Endothelial cell of umbilical vein (primary cell): Measurements from ENCODE around the gene AMH. TPM values are rescaled to one million over a fixed set of nuclear protein-coding genes. Genes with fewer than 3 reads are reported as not detected.
"Not testable (repeated sequence)": the region's sequence is repeated elsewhere in the genome, so short reads cannot be mapped to it uniquely, and the experiment has no call there.

Experiments used
- BruUV-seq: library from RNA; stranded (reverse); fragments of 400-500 nt; replicated peaks from 2 replicates; lab custom pipeline; 2021; lab: Mats Ljungman, UMichigan
- CTCF ChIA-PET: fragments of 300-600, 350-600 bp; sonication (Branson Sonifier 250); formaldehyde crosslinking; loops from one replicate; lab custom pipeline; 2021; ENCODE audit warnings: antibody characterized with exemption, inconsistent platforms; lab: Charles Lee
- POLR2A ChIA-PET: fragments of 300-600, 350-600 bp; sonication (Branson Sonifier 250); formaldehyde crosslinking; loops from one replicate; lab custom pipeline; 2021; ENCODE audit warnings: antibody characterized with exemption, inconsistent platforms; lab: Charles Lee
- DNase-seq: peaks from one replicate; pipeline ENCODE4 v3.0.0-alpha.2; 2011; ENCODE audit warnings: low read depth, low spot score
- FAIRE-seq: peaks from 2 replicates; lab custom pipeline; 2011; peaks lifted over from hg19 to GRCh38; lab: Jason Lieb, UNC
- H2AFZ ChIP-seq: 2 replicates; pipeline ENCODE4 v1.6.0; 2012; ENCODE audit warnings: low read depth, low read length, control low read depth, inconsistent platforms
- H3K27ac ChIP-seq: 2 replicates; pipeline ENCODE4 v1.5.1; 2011; ENCODE audit warnings: low read depth, mild to moderate bottlenecking, control low read depth, low read length, moderate library complexity; ENCODE audit not compliant: insufficient read depth
- H3K27me3 ChIP-seq, 2 experiments: 2 replicates each; pipeline versions ENCODE4 v1.6.0 to v1.6.1; 2011; ENCODE audit warnings: low read length in 2 of 2, mixed read lengths in 1 of 2; ENCODE audit not compliant: control insufficient read depth in 2 of 2, insufficient read depth in 2 of 2
- H3K36me3 ChIP-seq, 2 experiments: 2 replicates in 1 of 2; 3 replicates in 1 of 2; pipeline ENCODE4 v1.5.1; 2011; ENCODE audit warnings: low read length in 2 of 2, mild to moderate bottlenecking in 1 of 2, moderate library complexity in 1 of 2; ENCODE audit not compliant: control insufficient read depth in 2 of 2, insufficient read depth in 2 of 2; ENCODE audit errors: extremely low read depth in 1 of 2
- H3K4me1 ChIP-seq: 3 replicates; pipeline ENCODE4 v1.5.1; 2011; ENCODE audit warnings: mild to moderate bottlenecking, low read length; ENCODE audit not compliant: control insufficient read depth, insufficient read depth; ENCODE audit errors: extremely low read depth
- H3K4me2 ChIP-seq: 2 replicates; pipeline ENCODE4 v1.6.1; 2011; ENCODE audit warnings: low read length, control low read depth, mixed read lengths; ENCODE audit not compliant: insufficient read depth
- H3K4me3 ChIP-seq, 3 experiments: fragments of 200-600 bp in 1 of 3; sonication (generic), shearing (Covaris generic) in 1 of 3; replicated peaks in 1 of 3; 2 replicates each; pipeline ENCODE4 v1.5.1; 2011 to 2016; ENCODE audit warnings: control low read depth in 3 of 3, low read length in 3 of 3, mild to moderate bottlenecking in 2 of 3, inconsistent platforms in 1 of 3, low read depth in 1 of 3, moderate library complexity in 1 of 3; ENCODE audit not compliant: insufficient read depth in 1 of 3
- H3K79me2 ChIP-seq: 2 replicates; pipeline ENCODE4 v1.6.0; 2012; ENCODE audit warnings: low read length, inconsistent platforms; ENCODE audit not compliant: control insufficient read depth, insufficient read depth
- H3K9ac ChIP-seq: replicated peaks from 2 replicates; pipeline ENCODE3; 2011; ENCODE audit warnings: low read length, control low read depth; ENCODE audit not compliant: insufficient read depth; ENCODE audit errors: extremely low read depth
- H3K9me1 ChIP-seq: replicated peaks from 3 replicates; pipeline ENCODE4 v1.6.0; 2011; ENCODE audit warnings: mild to moderate bottlenecking, low read length; ENCODE audit not compliant: control insufficient read depth, insufficient read depth; ENCODE audit errors: extremely low read depth
- H3K9me3 ChIP-seq: replicated peaks from 2 replicates; pipeline ENCODE4 v1.5.1; 2012; ENCODE audit warnings: low read length, inconsistent platforms; ENCODE audit not compliant: control insufficient read depth, insufficient read depth
- H4K20me1 ChIP-seq: replicated peaks from 2 replicates; pipeline ENCODE3; 2011; ENCODE audit warnings: mild to moderate bottlenecking, low read length; ENCODE audit not compliant: control insufficient read depth, insufficient read depth; ENCODE audit errors: extremely low read depth
- EZH2 ChIP-seq: IDR thresholded peaks from 2 replicates; pipeline ENCODE4 v1.6.1; 2012; ENCODE audit warnings: borderline replicate concordance, low read depth, mild to moderate bottlenecking, moderate library complexity, low read length, inconsistent platforms; ENCODE audit not compliant: severe bottlenecking
- FOS ChIP-seq: IDR thresholded peaks from 2 replicates; pipeline ENCODE4 v1.6.1; 2011; ENCODE audit warnings: mild to moderate bottlenecking, low read length, moderate library complexity, borderline replicate concordance; ENCODE audit not compliant: insufficient read depth
- JUN ChIP-seq: IDR thresholded peaks from 2 replicates; pipeline ENCODE4 v1.6.1; 2011; ENCODE audit warnings: borderline replicate concordance, low read depth; ENCODE audit not compliant: insufficient read length, insufficient read depth
- dilution Hi-C: fragments of 300-500 bp; cut with MboI; formaldehyde crosslinking; loops from one replicate; pipeline ENCODE4 v1.15.0; 2019; ENCODE audit warnings: low sequenced_read_pairs; ENCODE audit not compliant: extremely low pct_ligation_motif_present
- intact Hi-C: fragments of 100-400 bp; cut with micrococcal nuclease; formaldehyde crosslinking; loops from one replicate; pipeline ENCODE4 v1.10.0; 2022
- polyA plus RNA-seq, 4 experiments: library from polyadenylated mRNA; depleted of rRNA in 3 of 4; stranded (reverse) in 3 of 4; unstranded in 1 of 4; fragments of >200 nt; gene quantifications; 2 replicates each; pipeline versions ENCODE4 v1.2.1 to v1.2.3, GENCODE V29; 2011 to 2012; ENCODE audit warnings: missing spikeins in 1 of 4
- total RNA-seq: library from RNA; stranded (reverse); gene quantifications from 2 replicates; pipeline ENCODE4 v1.2.3, GENCODE V29; 2021

AMH gene
- total and polyA plus RNA-seq, 2 donors (not counting 3 experiments of a cell fraction or from before 2014, with no cell fraction given), result 3.3 to 9.6 TPM

DNA sequence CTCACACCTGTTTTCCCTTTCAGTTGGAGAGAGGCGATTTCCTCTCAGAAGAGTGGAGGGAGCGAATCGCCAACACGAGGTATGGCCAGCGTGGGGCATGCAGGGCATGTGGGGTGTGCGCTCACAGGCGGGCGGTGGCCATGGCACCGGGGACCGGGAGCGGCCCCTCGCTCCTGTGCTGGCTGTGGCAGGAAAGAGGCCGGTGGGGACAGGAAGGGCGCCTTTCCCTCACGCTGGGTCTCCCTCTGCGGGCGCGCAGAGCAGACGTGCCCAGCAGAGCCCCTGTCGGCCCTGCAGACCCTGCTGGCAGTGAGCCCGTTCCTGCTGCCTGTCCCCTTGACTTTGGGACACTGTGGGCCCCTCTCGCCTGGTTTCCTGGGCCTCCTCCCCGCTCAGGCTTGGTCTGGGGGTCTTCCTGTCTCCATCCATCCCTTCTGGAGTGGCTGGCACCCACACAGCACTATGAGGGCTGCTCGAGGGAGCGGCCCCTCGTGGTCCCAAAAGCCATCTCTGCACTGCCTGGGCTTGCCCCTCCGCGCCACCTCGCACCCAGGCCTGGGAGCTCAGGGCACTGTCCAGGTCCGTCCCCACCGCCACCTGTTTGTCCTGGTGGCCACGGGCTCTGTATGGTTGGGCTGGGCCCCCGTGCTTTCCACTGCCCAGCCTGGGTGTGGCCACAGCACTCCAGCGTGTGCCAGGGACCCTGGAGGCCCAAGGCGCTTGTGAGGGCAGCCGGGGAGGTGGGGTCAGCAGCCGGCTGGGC lies 49.1 kb upstream of the AMH start:
- FAIRE-seq, result no peak
- ChIA-PET CTCF (interaction anchor here (1.0 to 1.4 kb wide), 4 partner anchors 8 to 45 kb away, joined by 3 to 13 read pairs (median 5); no protein-coding TSS in a partner anchor), POLR2A (interaction anchor here (0.6 kb wide), 2 partner anchors 23 to 204 kb away, joined by 3 read pairs; no protein-coding TSS in a partner anchor)
- Histone ChIP-seq H3K79me2 (peaks cover 34% of the 10 kb centered on the region), H3K27ac (no peak overlapping the region), H2AFZ (no peak overlapping the region), H4K20me1 (no peaks in the 10 kb centered on the region), H3K9me1 (no peaks in the 10 kb centered on the region), H3K4me1 (no peaks in the 10 kb centered on the region), H3K9ac (no peak overlapping the region), H3K36me3 (peaks cover 2 to 34% of the 10 kb centered on the region in 2 experiments), H3K4me3 (no peak overlapping the region), H3K27me3 (no peaks in the 10 kb centered on the region), H3K9me3 (no peaks in the 10 kb centered on the region), H3K4me2 (no peak overlapping the region)
- dilution Hi-C loops, result no loop called here
- intact Hi-C loops, result no loop called here
- TF ChIP-seq JUN (no peak), EZH2 (no peak), FOS (no peak)
- no TSS peak for BruUV-seq
- DNase-seq, result no peak

DNA sequence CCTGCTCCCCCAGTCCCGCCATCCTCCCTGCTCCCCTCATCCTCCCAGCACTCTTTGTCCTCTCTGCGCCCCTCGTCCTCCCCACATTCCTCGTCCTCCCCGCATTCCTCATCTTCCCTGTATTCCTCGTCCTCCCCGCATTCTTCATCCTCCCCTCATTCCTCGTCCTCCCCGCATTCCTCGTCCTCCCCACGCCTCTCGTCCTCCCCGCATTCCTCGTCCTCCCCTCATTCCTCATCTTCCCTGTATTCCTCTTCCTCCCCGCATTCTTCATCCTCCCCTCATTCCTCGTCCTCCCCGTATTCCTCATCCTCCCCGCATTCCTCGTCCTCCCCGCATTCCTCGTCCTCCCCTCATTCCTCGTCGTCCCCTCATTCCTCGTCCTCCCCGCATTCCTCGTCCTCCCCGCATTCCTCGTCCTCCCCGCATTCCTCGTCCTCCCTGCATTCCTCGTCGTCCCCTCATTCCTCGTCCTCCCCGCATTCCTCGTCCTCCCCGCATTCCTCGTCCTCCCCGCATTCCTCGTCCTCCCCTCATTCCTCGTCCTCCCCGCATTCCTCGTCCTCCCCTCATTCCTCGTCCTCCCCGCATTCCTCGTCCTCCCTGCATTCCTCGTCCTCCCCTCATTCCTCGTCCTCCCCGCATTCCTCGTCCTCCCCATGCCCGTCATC lies 48.4 kb upstream of the AMH start:
- H4K20me1 ChIP-seq, H3K9me1 ChIP-seq, dilution Hi-C loops, FAIRE-seq, H2AFZ ChIP-seq, H3K9me3 ChIP-seq, DNase-seq, H3K4me1 ChIP-seq, H3K27me3 ChIP-seq, H3K9ac ChIP-seq, H3K4me2 ChIP-seq, CTCF ChIA-PET, intact Hi-C loops, H3K27ac ChIP-seq, BruUV-seq, H3K4me3 ChIP-seq: not testable (repeated sequence)
- H3K79me2 ChIP-seq, result peaks cover 32% of the 10 kb centered on the region
- H3K36me3 ChIP-seq, result peaks cover 2 to 29% of the 10 kb centered on the region in 2 experiments
- POLR2A ChIA-PET, result interaction anchor here (0.6 kb wide), 1 partner anchor 23 kb away, joined by 3 read pairs; no protein-coding TSS in a partner anchor
